ENCODE results near the gene AGPS. TPM values are rescaled to one million over a fixed set of nuclear protein-coding genes. Genes with fewer than 3 reads are reported as not detected.

The AGPS gene
- total RNA-seq, 1 donor from 2014 or later: 60.1 TPM

DNA sequence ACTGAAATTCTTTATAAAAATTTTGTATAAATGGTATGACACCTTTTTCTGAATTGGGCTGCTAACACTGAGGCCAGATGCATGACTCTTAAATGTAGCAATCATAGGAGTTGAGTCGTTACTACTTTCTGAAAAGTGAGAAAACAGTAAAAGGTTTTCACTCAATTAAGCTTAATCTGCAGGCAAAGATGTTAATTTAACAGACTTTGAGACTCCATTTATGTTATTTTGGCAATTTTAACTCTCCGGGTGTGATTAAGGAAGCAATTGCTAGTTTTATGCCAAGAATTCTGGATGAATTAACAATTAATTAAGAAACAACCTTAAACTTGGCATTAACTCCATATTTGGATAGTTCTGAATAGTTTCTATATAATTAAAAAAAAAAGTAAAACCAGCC is 104.3 kb downstream of the AGPS start:
- no peak for ATAC-seq
- Histone ChIP-seq H3K27me3 (ENCODE audit: low read depth) (no peaks in the 10 kb centered on the region), H3K4me3 (no peak overlapping the region), H3K36me3 (peaks cover 17% of the 10 kb centered on the region), H3K4me1 (no peaks in the 10 kb centered on the region), H3K27ac (no peak overlapping the region), H3K9me3 (no peaks in the 10 kb centered on the region)
- intact Hi-C loops (cut with DNase I): no loop called here
- TF ChIP-seq, protein P1, sequence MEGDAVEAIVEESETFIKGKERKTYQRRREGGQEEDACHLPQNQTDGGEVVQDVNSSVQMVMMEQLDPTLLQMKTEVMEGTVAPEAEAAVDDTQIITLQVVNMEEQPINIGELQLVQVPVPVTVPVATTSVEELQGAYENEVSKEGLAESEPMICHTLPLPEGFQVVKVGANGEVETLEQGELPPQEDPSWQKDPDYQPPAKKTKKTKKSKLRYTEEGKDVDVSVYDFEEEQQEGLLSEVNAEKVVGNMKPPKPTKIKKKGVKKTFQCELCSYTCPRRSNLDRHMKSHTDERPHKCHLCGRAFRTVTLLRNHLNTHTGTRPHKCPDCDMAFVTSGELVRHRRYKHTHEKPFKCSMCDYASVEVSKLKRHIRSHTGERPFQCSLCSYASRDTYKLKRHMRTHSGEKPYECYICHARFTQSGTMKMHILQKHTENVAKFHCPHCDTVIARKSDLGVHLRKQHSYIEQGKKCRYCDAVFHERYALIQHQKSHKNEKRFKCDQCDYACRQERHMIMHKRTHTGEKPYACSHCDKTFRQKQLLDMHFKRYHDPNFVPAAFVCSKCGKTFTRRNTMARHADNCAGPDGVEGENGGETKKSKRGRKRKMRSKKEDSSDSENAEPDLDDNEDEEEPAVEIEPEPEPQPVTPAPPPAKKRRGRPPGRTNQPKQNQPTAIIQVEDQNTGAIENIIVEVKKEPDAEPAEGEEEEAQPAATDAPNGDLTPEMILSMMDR (IDR thresholded peaks at IDR 0.05): no peak
- no peak for DNase-seq

DNA sequence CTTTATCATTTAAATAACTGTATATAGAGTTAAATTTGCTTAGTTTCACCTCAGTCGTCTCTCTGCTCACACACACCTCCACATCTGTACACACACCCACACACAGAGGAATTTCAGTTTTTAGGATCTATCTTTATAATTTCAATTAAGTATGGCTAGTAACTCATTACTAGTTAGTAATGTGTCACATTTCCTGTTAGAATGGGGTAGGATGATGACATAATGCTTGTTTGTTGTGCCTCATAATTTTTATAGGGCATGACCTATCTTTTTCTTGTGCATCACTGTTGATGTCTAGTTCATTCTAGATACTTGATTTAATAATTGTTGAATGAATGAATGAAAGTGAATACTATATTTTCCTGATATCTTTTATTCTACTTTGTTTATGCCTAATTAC is 108.6 kb downstream of the AGPS start:
- Histone ChIP-seq H3K9me3 (no peaks in the 10 kb centered on the region), H3K4me3 (no peak overlapping the region), H3K27me3 (ENCODE audit: low read depth) (no peaks in the 10 kb centered on the region), H3K36me3 (no peaks in the 10 kb centered on the region), H3K27ac (no peak overlapping the region), H3K4me1 (no peaks in the 10 kb centered on the region)
- DNase-seq (no peak), ATAC-seq (no peak)
- intact Hi-C loops (cut with DNase I): no loop called here
- TF ChIP-seq, protein P1 (IDR thresholded peaks at IDR 0.05): no peak

DNA sequence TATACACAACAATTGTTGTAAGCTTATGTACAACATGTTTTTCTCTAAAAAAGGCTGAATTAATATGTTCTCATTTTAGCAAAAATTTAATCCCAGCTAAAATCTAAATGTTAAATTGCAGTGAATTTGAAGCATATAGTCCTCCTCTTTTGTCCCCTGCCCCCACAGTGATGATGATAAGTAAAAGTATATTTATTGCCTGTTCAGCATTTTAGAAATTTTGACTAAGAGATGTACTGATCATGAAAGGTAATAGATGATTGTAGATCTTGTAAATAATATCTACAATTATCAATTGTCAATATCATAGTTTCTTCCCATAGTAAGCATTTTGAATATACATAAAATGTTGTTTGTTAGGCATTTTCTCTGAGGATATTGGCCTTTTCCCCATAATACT is 113.9 kb downstream of the AGPS start:
- H3K27me3 ChIP-seq (ENCODE audit: low read depth): no peaks in the 10 kb centered on the region
- no peak overlapping the region for H3K4me3 ChIP-seq
- peaks cover 20% of the 10 kb centered on the region for H3K36me3 ChIP-seq
- no peaks in the 10 kb centered on the region for H3K9me3 ChIP-seq
- no peak for DNase-seq
- H3K4me1 ChIP-seq: no peaks in the 10 kb centered on the region
- TF ChIP-seq, protein P1 (IDR thresholded peaks at IDR 0.05): no peak
- H3K27ac ChIP-seq: no peak overlapping the region
- intact Hi-C loops (cut with DNase I): no loop called here
- ATAC-seq: no peak

DNA sequence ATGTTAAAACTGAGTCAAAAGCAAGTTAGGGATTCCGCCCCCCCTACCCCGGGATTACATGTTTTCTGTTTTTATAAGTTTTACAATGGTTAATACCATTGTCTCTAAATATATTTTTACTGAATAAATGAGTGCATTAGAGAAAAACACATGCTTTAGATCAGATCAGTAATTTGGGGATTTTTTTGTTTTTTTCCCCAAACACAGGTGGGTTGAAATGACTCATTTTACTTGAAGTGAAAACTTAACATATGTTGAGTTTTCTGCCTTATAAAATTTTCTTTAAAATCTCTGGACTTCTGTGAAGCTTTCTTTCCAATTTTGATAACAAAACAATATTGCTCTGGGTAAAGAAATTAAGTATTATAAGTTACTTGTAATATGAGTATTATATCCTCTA is 114.4 kb downstream of the AGPS start:
- intact Hi-C loops (cut with DNase I): no loop called here
- TF ChIP-seq, protein P1 (IDR thresholded peaks at IDR 0.05): no peak
- Histone ChIP-seq H3K27me3 (ENCODE audit: low read depth) (no peaks in the 10 kb centered on the region), H3K4me1 (no peaks in the 10 kb centered on the region), H3K9me3 (no peaks in the 10 kb centered on the region), H3K36me3 (peaks cover 20% of the 10 kb centered on the region), H3K27ac (no peak overlapping the region), H3K4me3 (no peak overlapping the region)
- ATAC-seq (no peak), DNase-seq (no peak)

DNA sequence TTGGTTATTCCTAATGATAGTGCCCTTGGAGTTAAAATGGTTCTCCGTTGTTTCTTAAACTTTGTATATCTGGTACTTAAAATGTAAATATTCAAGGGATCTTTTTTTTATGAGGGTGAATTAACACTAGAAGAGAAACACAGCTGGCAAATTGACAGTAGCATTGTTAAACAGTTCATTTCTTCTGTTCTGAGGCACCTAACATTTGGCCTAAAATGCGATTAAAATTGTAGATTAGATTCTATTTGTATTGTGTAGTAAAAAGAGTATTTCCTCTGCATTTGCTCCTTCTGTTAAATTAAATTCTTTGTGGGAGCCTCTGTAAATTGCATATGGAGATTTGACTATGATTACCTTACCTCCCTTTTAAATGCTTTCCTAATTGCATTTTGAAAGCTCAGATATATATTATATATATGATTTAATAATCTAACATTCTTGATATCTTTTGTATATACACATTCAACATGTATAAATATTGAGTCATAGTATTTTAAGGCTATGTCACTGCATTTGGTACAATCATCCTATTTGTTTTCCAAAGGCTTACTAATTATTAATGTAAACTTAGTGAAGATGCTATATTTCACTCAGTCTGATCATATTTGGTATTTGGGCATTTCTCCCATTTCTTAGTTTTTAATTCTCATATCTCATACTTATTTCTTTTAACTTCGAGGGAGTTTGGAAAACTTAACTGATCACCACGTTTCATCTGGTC is 124.4 kb downstream of the AGPS start:
- H3K4me1 ChIP-seq: no peaks in the 10 kb centered on the region
- intact Hi-C loops (cut with DNase I): no loop called here

More for the DNA sequence above, 124.4 kb downstream of the AGPS start:
- H3K36me3 ChIP-seq: peaks cover 37% of the 10 kb centered on the region
- no peak overlapping the region for H3K4me3 ChIP-seq
- DNase-seq: no peak
- H3K9me3 ChIP-seq: no peaks in the 10 kb centered on the region
- ATAC-seq: no peak
- TF ChIP-seq, protein P1 (IDR thresholded peaks at IDR 0.05): no peak
- no peaks in the 10 kb centered on the region for H3K27me3 ChIP-seq (ENCODE audit: low read depth)
- no peak overlapping the region for H3K27ac ChIP-seq
